WTC11 (cell line): ENCODE data around the gene TMEM119.

Experiments
- ATF3 ChIP-seq: sonication (generic); formaldehyde crosslinking; conservative IDR thresholded peaks from 2 replicates; pipeline ENCODE4 v1.8.1; 2022; ENCODE audit warnings: mild to moderate bottlenecking, missing genetic modification reagents
- HMGXB4 ChIP-seq: sonication (generic); formaldehyde crosslinking; IDR thresholded peaks from 2 replicates; pipeline ENCODE4 v1.8.1; 2023; ENCODE audit warnings: mild to moderate bottlenecking, moderate library complexity, missing genetic modification reagents
- JUN ChIP-seq: sonication (generic); formaldehyde crosslinking; IDR thresholded peaks from 2 replicates; pipeline ENCODE4 v1.8.0; 2023; ENCODE audit warnings: mild to moderate bottlenecking, missing genetic modification reagents

- TF ChIP-seq HMGXB4 (CRISPR knock-in tag) (0 out of 2 replicates have a peak, but pooled peaks have one; percentile 71), JUN (CRISPR knock-in tag) (no peak), ATF3 (CRISPR knock-in tag) (no peak)
Measured at GRCh38 chr12:108562348-108563135, 35.3 kb downstream of the TMEM119 start, which contains the start of gene ISCU.
